Femur (tissue), 1 donor: ENCODE measurements around the gene DTNA.
"Not testable (repeated sequence)": the region's sequence is repeated elsewhere in the genome, so short reads cannot be mapped to it uniquely, and the experiment has no call there.

ENCODE experiments used
- DNase-seq: peaks from one replicate; pipeline ENCODE4 v3.0.0-alpha.2; 2017

Gene DTNA

DNA sequence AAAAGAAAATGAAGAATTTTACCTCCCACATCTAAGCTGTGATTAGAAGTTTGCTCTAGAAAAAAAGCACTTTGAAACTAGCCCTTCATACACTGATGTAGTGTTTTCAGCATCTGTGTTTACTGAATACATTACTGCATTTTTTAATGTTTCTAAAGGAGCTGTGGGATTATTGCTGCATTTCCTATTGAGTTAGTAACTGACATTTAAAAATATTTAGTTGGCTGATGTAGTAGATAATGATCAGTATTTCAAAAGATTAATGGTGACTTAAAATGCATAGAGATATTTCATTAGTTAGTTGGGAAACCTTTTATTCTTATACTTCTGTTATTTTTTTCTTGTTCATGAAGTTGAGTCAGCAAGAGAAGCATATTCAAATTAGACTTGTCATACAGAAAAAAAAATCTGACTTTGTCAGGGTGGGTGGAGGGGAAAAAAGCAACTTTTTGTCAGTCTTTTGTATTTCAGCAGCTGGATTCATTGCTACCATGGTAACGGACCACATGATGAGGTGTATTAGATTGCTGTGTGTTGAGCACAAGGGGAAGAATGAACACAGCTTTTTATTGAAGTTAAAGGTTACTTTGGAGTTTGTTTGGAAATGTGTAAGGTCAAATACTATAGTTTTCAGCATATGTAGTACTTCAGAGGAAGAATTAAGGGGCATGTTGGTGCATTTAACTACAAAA is at the start of gene DTNA:
DTNA (plus strand) TSS at position 549 of the 692 bp plus-strand sequence. CDS start 45,679 bp downstream, outside the sequence.
- DNase-seq, result peak; percentile 43

DNA sequence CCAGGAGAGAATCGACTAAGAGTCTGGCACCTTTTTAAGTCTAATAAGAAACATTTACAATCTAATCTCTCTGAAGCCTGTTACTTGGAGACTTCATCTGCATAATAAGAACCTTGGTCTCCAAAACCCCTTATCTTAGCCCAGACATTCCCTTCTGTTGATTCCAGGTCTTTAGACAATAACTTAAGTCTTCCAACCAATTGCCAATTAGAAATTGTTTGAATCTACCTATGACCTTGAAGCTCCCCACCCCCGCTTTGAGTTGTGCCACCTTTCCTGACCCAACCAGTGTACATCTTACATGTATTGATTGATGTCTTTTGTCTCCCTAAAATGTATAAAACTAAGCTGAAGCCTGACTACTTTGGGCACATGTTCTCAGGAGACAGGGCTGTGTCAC is 49.5 kb upstream of the DTNA start:
- DNase-seq, result no peak

DNA sequence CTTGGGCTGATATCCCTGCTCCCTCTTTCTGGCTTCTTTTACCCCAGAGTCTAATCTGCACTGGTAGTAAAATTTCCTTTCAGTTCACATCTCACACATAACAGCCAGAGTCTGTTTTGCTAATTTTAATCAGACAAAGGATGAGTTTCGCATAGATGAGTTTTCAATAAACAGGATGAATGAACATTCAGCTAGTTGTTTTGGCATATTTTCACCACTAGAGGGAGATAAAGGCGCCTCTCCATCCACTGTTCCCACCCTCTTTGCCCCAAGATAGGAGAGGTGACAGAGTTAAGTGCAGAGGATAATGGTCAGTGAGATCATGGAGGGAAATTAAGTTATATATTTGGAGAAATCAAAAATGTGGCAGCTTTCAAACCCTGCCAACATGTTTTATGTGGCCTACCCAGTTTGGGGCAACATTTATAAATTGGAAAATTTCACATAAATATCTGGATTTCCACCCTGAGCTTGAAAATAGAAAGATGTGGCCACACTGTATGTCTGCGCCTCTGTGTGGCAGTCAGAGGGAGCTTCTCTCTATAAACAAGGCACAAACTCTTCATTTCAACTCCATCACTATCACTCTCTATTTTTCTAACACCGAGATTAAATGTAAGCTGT is 48.5 kb upstream of the DTNA start:
- DNase-seq, result no peak

DNA sequence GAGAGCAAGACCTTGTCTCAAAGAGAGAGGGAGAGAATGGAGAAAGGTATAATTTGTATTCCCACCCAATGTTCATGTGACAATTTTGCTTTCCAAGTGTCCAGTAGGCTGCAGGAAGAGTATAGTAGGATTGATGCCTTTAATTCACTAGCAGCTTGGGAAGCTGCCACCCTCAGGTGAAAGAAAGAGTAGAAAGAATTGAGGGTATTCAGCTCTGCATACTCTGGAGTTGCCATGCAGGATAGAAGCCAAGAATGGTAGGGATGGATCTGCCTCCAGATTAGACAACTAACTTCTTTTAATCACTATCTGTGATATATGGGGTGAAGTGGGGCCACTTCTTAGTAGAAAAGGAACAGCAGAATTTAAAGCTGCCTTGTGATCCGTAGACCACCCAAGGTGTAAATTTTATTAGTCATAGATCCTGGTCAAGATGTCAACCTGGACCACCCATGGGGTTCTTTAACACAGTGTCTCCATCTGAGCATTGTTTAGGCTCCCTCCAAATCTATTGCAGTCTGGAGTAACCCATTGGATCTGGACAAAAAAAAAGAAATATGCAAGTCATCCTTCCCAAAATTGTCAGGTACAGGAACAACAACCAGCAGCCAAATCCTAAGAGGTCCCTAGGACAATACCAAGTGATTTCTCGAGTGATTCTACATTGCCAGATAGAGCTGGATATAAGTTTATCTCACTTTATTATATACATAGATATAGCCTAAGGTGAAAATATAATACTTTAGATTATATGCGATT is 33.1 kb upstream of the DTNA start:
- DNase-seq, result no peak

DNA sequence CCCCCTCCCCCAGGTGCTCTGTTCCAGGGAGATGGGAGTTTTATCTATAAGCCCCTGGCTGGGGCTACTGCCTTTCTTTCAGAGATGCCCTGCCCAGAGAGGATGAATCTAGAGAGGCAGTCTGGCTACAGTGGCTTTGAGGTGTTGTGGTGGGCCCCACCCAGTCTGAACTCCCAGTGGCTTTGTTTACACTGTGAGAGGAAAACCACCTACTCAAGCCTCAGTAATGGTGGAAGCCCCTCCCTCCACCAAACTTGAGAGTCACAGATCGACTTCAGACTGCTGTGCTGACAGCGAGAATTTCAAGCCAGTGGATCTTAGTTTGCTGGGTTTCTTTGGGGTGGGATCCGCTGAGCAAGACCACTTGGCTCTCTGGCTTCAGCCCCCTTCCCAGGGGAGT is 20.3 kb upstream of the DTNA start:
- not testable (repeated sequence) for DNase-seq

DNA sequence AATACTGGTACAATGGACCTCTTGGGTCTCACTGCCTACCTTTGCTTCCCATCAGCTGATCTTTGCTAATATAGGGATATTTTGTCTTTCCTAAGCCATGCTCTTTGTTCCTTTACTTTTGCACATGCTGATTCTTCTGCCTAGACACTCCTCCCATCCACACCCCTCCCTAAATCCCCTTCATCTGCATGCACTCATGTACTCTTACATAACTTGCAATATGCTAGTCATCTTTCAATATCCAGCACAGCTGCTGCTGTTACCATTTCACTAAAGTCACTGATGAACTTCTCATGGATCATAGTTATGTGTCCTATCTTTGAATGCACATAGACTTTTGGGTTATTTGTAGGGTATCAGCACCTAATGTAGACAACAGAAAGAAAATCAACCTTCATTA is 18.5 kb upstream of the DTNA start:
- DNase-seq, result no peak

DNA sequence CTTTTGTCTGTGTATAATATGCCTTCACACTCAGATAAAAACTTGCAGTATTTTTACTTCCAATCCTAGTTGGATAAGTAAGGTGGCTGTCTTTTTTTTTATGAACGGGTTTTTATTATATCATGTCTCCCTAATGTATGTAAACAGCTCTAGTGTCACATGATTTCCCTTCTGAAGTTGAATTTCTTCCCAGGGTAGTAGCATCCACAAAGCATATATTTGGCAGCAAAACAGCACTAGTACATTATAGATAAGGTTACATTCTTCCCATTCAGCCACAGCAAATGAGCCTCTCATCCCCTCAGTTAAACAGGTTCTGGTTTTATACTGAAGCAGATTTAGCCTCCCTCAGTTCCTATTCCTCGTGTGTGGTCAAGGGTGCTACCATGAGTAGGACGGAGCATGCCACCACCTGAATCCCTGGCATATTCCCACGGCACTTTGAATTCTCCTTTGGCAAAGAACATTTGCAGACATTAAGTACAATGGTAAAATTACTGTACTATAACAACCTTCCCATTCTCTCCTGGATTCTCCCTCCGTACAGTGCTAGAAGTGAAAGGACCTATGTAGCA is 15.4 kb upstream of the DTNA start:
- DNase-seq, result no peak

DNA sequence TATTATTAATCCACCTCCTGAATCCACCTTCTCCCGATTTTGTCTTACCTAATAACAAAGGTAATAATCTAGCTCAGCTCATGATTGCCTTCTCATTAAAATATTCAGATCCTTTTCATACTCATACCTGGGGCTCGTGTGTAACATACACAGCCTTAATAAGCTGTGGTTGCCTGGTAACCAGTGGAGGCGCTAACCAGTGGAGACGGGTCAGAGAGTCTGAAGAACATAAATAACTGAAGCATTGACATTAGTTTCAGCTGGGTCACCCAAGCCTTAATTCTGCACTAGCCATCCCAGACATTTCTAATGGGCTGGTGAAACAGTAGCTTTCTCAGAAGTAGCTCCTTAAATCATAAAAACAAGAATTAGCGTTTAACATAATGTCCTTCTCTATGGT is 14.8 kb upstream of the DTNA start:
- DNase-seq, result no peak

DNA sequence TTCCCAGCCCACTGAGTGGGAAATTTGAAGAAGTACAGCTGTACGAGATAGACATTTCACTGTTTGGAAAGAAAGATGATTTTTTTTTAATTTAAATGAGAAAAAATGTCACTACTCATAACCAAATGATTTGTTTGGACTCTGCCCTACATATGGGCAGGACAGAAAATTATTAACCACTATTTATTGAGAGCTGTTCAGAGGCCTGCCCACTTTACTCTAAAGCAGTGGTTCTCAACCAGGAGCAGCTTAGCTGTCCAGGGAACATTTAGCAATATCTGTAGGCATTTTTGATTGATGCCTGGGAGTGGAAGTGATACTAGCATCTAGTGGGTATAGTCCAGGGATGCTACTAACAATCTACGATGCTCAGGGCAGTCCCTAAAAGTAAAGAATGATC is 13.4 kb upstream of the DTNA start:
- no peak for DNase-seq

DNA sequence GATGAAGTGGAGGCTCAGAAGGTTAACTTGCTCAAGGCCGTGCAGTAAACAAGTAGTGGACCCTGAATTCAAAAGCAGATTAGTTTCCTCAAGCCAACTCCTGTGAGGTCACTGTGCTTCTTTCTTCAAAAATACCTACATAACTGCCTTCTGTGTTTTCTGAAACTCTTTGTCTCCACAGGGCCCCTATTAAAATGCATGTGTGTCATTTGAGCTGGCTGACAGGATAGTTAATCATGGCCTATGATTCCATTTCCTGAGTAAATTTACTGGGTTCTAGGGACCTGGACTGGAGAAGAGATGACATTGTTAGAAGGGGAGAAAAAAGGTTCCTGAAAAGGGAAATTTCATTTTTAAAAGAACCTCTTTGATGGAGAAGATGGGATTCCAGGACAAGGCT is 12.9 kb upstream of the DTNA start:
- DNase-seq, result no peak

DNA sequence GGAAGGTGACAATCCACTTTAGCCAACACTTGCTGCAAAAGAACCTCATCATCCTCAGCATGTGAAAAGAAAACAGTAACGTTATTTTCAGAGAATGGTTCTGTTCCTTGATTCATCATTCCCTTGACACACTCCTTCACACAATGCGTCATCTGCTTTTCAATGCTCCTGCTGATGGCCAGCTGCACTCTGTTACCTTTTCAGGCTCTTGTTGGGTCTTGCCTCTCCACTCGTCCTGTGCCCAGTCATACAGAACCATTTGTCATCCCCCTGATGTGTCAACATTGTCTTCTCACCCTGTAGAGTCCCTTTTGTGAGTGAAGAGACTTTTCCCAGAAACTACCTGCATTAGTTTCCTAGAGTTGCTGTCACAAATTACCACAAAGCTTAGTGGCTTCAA is 12.2 kb upstream of the DTNA start:
- no peak for DNase-seq

DNA sequence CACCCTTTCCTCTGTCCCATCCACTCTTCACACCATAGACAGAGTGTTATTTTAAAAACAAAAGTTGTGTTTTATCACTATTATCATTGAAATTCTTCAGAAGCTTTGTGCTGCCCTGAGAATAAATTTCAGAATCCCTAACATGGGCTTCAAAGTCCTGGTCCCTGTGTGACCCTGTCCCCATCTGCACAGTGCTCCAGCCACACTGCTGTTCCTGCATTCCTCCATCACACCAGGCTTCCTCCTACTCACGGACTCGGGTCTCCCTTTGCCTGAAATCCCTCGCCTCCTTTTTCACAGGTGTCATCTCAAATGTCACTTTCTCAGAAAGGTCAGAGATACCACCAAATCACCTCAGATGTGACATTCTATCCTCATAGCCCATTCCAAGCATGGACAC is 8.2 kb upstream of the DTNA start:
- DNase-seq, result no peak

DNA sequence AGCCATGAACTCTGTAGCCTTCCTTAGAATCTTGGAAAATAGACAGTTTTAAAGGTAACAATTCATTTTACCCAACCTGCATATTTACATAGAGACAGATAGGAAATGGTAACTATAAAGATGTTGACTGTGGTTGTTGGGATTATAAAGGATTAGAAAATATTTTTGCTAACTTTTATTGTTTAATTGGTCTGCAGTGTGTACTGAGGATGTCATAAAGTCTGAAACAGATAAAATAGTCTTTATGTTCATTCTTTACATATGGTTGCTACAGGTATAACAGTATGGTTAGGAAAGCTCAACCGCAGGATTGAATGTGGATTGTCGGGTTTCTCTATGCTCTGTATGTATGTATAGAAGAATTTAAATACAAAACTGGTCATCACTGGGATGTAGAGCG is 7.3 kb upstream of the DTNA start:
- DNase-seq, result no peak

DNA sequence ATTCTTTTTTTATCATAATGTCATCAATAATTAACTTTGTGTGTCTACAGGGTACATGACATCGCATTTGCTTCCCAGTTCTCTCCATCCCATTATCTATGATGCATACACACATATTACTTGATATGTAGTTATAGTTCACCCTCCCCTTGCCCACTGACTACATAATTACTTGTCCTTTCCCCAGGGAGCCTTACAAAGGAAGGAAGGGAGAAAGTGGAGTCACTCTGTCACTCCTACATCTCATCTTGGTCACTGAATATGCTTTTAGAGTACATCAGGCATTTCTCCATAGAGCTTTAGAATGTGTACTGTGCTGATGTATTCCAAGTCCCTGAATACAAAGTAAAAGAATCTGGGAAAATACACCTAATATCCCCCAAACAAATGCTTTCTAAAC is 6.0 kb upstream of the DTNA start:
- DNase-seq, result no peak

DNA sequence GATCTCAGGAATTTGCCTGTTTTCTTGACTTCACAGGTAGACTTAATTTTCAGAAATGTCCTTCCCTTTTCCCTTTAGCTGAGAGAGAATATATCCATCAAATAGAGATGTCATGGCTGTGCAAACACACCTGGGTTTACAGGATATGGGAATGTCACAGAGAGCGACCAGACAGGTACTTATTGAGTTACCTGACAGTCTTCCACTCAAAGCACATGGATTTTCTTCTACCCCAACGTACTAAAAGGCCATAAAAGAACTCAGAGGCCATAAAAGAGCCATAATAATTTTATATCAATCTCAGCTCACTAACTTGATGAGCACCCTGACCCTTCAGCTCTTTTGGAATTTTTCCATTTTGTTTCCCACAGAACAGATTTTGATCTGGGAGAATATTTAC is 5.3 kb upstream of the DTNA start:
- no peak for DNase-seq

DNA sequence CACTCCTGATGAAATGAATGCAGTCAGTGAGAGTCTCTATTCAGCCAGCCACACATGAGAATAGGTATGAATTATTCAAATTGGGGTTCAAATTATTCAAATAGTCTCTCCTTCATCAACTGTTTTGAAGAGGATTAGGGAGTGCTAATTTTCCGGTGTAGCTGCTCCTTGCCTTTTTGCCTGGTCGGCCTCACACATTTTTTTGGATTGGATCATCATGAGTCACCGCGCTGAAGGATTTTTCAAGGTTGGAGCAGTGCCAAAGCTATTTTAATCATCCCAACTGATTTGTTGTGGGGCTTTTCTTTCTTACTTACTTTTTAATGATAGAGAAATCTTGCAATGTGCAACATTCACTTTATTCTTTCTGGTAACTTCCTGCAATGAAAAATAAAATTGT is 2.4 kb upstream of the DTNA start:
- peak; percentile 65 for DNase-seq

DNA sequence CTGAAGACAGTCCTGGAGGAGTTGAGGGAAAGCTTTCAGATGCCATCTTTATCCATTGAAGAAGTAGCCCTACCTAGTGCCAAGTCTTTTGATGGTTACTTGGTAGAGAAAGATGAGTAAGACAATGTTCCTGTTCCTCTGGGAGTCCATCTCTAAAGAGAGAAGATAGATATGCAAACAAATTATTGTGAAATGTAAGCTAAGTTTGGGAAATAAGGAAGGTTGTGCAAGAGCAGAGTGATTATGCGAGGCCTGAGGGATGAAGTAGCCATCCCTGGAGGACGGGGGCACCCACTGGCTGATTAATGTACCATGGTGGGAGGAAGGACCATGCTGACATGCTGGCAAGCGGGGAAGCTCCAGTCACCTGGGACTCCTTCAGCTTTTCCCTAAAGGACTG is 994 bp upstream of the DTNA start:
- DNase-seq, result no peak

DNA sequence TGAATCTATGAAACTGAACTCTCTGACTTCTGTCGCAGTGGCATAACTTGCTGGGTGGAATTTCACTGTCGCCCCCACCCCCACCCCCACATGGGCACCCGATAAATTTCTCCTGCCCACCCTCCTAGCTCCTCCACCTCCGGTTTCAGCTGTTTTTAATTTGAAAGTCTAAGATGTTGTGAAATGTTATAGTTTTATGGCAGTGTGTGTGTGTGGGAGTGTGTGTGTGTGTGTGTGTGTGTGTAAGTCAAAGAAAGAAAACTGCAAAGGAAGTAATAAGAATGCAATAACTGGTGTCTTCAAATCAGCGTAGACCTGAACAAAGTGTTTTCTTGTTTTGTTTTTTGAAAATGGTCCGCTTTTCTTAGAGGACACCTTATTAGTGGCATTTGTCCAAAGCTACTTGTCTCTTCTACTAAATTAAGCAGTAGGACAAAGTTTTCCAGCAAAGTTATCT is 388 bp downstream of the DTNA start:
- peak; percentile 26 for DNase-seq

DNA sequence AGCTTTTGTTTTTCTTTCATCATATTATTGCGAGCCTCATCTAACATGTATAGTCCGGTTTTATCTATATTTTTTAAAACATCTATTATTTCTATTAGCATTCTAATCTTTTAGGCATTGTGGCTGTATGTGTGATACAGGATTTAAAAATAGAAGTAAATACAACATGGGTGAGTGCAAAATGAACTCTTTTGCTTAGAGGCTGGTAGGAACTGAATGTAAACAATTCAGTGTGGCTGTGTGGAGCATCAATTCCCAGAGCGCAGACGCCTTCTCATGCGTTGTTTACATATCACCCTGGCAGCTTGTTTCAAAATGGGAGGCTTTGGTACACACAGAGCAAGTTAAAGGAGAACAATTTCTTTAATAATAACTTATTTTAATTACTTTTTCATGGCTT is 836 bp downstream of the DTNA start:
- peak; percentile 51 for DNase-seq

DNA sequence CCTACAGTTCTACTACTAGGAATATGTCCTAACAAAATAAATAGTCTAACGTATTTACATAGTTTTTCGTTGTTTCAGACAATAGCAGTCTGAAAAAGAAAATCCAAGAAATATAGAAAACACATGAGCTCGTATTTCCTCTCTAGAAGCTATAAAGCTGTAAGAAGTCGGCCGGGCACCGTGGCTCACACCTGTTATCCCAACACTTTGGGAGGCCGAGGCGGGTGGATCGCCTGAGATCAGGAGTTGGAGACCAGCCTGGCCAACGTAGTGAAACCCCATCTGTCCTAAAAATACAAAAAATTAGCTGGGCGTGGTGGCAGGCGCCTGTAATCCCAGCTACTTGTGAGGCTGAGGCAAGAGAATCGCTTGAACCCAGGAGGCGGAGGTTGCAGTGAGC is 6.0 kb downstream of the DTNA start:
- not testable (repeated sequence) for DNase-seq

DNA sequence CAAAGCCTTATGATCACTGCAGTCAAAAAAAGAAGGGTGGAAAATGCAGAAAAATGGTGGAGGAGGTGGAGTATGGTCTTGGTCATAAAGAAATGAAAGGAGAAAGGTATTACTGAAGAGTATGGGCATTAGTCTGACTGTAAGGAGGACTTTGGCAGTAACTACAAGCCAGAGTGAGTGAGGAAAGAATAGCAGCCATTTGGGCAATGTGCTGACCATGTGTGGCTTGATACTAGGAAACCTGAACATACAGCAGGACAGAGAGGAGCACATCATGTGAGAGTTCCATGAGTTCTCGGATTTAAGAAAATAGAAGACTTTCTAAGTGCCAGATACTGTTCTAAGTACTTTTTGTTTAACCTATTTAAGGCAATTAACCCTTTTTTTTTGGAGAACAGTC is 8.5 kb downstream of the DTNA start:
- no peak for DNase-seq

DNA sequence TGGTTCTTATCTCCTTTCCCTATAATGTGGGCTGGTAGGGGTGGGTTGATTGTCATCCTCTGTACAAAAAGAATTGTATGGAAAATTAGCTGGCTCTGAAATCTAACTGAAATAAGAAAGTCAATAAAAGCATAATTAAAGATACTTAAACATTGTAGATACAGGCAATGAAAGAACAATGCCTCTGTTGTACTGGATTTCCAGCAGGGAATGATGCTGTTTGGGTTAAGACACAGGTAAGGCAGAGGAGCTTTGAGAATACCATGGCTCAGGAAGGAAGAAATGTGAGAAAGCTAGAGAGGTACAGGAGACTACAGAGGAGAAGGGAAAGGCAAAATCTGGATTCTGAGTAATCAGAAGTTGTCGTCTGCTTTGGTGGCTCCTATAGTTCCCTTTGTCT is 10.1 kb downstream of the DTNA start:
- no peak for DNase-seq

DNA sequence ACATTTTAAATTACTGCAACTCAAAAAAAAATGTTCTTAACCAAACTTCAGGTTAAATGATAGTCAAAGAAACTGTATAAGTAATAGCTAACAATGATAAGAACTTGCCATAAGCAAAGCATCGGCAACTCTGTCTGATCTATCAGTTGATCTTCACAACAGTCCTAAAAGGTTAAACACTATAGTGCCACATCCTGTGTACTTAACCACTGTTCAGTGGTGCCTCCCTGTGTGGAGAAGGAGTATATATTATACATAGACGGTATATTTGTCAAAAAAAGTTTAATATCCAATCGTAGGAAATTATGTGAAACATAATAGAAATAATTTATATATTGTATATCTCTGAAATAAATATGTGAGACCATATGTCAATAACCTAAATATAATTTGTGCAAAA is 13.0 kb downstream of the DTNA start:
- DNase-seq, result no peak

DNA sequence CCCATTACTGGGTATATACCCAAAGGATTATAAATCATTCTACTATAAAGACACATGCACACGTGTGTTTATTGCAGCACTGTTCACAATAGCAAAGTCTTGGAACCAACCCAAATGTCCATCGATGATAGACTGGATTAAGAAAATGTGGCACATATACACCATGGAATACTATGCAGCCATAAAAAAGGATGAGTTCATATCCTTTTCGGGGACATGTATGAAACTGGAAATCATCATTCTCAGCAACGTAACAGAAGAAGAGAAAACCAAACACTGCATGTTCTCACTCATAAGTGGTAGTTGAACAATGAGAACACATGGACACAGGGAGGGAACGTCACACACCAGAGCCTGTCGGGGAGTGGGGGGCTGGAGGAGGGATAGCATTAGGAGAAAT is 15.6 kb downstream of the DTNA start:
- DNase-seq, result not testable (repeated sequence)
